HCT116 (cell line): Measurements from ENCODE around the gene MBOAT1.

Experiments
- EZH2phosphoT487 ChIP-seq: fragments of 200-600 bp; IDR thresholded peaks from 2 replicates; pipeline ENCODE4 v1.6.1; 2018; ENCODE audit warnings: antibody characterized with exemption, borderline replicate concordance
- POLR2A ChIP-seq: IDR thresholded peaks from 2 replicates; pipeline ENCODE4 v1.7.0; 2011; ENCODE audit warnings: borderline replicate concordance; ENCODE audit not compliant: insufficient read depth, insufficient read length; ENCODE audit errors: extremely low read depth
- POLR2AphosphoS5 ChIP-seq: IDR thresholded peaks from 2 replicates; pipeline ENCODE4 v1.6.1; 2011; ENCODE audit warnings: mild to moderate bottlenecking, low read depth, low read length, moderate library complexity
- SIN3A ChIP-seq: IDR thresholded peaks from 2 replicates; pipeline ENCODE4 v1.6.1; 2012; ENCODE audit warnings: low read depth
- ZFX ChIP-seq: fragments of 450-650 bp; IDR thresholded peaks from 2 replicates; pipeline ENCODE4 v1.6.1; 2017
- TF ChIP-seq, protein P1 (sequence below), 3 experiments: fragments of 200-600 bp in 1 of 3; sonication (generic) in 1 of 3; IDR thresholded peaks in 2 of 3; conservative IDR thresholded peaks in 1 of 3; 2 replicates each; pipeline ENCODE4 v1.5.1; 2012 to 2017; ENCODE audit warnings: low read depth in 2 of 3, low read length in 2 of 3, antibody characterized with exemption in 1 of 3, borderline replicate concordance in 1 of 3, control low read depth in 1 of 3, mild to moderate bottlenecking in 1 of 3, mixed read lengths in 1 of 3, mixed run types in 1 of 3, moderate library complexity in 1 of 3; ENCODE audit not compliant: insufficient read depth in 1 of 3
- TF ChIP-seq, protein P2 (sequence below): IDR thresholded peaks from 2 replicates; pipeline ENCODE4 v1.6.1; 2012
- TF ChIP-seq, protein P3 (sequence below): IDR thresholded peaks from 2 replicates; pipeline ENCODE4 v1.6.1; 2012; ENCODE audit warnings: low read depth

DNA sequence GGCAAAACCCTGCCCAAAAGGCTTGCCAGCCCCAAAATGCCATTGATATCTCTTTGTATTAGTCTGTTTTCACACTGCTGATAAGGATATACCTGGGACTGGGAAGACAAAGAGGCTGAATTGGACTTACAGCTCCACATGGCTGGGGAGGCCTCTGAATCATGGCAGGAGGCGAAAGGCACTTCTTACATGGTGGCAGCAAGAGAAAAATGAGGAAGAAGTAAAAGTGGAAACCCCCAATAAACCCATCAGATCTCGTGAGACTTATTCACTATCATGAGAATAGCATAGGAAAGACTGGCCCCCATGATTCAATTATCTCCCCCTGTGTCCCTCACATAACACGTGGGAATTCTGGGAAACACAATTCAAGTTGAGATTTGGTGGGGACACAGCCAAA is 28.6 kb downstream of the MBOAT1 start:
- TF ChIP-seq, protein P1, sequence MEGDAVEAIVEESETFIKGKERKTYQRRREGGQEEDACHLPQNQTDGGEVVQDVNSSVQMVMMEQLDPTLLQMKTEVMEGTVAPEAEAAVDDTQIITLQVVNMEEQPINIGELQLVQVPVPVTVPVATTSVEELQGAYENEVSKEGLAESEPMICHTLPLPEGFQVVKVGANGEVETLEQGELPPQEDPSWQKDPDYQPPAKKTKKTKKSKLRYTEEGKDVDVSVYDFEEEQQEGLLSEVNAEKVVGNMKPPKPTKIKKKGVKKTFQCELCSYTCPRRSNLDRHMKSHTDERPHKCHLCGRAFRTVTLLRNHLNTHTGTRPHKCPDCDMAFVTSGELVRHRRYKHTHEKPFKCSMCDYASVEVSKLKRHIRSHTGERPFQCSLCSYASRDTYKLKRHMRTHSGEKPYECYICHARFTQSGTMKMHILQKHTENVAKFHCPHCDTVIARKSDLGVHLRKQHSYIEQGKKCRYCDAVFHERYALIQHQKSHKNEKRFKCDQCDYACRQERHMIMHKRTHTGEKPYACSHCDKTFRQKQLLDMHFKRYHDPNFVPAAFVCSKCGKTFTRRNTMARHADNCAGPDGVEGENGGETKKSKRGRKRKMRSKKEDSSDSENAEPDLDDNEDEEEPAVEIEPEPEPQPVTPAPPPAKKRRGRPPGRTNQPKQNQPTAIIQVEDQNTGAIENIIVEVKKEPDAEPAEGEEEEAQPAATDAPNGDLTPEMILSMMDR (IDR thresholded peaks at IDR 0.05 in 2 of 3, conservative IDR thresholded peaks at IDR 0.05 in 1 of 3; ENCODE audit: borderline replicate concordance in 1 of 3, insufficient read depth in 1 of 3, low read depth in 2 of 3, low read length in 2 of 3) = no peak
- TF ChIP-seq POLR2AphosphoS5 (no peak), EZH2phosphoT487 (no peak), ZFX (no peak), POLR2A (no peak), SIN3A (no peak)
- TF ChIP-seq, protein P2, sequence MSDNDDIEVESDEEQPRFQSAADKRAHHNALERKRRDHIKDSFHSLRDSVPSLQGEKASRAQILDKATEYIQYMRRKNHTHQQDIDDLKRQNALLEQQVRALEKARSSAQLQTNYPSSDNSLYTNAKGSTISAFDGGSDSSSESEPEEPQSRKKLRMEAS = no peak
- TF ChIP-seq, protein P3, sequence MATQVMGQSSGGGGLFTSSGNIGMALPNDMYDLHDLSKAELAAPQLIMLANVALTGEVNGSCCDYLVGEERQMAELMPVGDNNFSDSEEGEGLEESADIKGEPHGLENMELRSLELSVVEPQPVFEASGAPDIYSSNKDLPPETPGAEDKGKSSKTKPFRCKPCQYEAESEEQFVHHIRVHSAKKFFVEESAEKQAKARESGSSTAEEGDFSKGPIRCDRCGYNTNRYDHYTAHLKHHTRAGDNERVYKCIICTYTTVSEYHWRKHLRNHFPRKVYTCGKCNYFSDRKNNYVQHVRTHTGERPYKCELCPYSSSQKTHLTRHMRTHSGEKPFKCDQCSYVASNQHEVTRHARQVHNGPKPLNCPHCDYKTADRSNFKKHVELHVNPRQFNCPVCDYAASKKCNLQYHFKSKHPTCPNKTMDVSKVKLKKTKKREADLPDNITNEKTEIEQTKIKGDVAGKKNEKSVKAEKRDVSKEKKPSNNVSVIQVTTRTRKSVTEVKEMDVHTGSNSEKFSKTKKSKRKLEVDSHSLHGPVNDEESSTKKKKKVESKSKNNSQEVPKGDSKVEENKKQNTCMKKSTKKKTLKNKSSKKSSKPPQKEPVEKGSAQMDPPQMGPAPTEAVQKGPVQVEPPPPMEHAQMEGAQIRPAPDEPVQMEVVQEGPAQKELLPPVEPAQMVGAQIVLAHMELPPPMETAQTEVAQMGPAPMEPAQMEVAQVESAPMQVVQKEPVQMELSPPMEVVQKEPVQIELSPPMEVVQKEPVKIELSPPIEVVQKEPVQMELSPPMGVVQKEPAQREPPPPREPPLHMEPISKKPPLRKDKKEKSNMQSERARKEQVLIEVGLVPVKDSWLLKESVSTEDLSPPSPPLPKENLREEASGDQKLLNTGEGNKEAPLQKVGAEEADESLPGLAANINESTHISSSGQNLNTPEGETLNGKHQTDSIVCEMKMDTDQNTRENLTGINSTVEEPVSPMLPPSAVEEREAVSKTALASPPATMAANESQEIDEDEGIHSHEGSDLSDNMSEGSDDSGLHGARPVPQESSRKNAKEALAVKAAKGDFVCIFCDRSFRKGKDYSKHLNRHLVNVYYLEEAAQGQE = no peak
